Gastroesophageal sphincter (tissue), 4 donors: ENCODE data around the gene NANOS2. TPM values are rescaled to one million over a fixed set of nuclear protein-coding genes. Genes with fewer than 3 reads are reported as not detected.
"Not testable (repeated sequence)": the region's sequence is repeated elsewhere in the genome, so short reads cannot be mapped to it uniquely, and the experiment has no call there.

ENCODE experiments used
- ATAC-seq: fragments of 150-250 bp; one replicate; pipeline ENCODE4 v1.9.1; 2016; ENCODE audit warnings: mild to moderate bottlenecking, moderate library complexity
- H3K27ac ChIP-seq, 4 donors: fragments of 200-600 bp; sonication (generic) in 3 of 4; 1 replicate in 3 of 4; 2 replicates in 1 of 4; pipeline ENCODE4 v1.5.1; 2016 to 2019
- H3K27me3 ChIP-seq: fragments of 200-600 bp; sonication (generic); one replicate; pipeline ENCODE4 v1.5.1; 2019
- H3K36me3 ChIP-seq, 2 donors: fragments of 200-600 bp; sonication (generic); one replicate each; pipeline ENCODE4 v1.5.1; 2019; ENCODE audit warnings: control low read depth in 1 of 2
- H3K4me1 ChIP-seq, 3 donors: fragments of 200-600 bp; sonication (generic); 1 replicate in 2 of 3; 2 replicates in 1 of 3; pipeline ENCODE4 v1.5.1; 2016 to 2019; ENCODE audit warnings: control low read depth in 2 of 3
- H3K4me3 ChIP-seq, 2 donors: fragments of 200-600 bp; sonication (generic); one replicate each; pipeline ENCODE4 v1.5.1; 2019; ENCODE audit warnings: mild to moderate bottlenecking in 1 of 2, moderate library complexity in 1 of 2
- H3K9me3 ChIP-seq, 3 donors: fragments of 200-600 bp; sonication (generic); one replicate each; pipeline ENCODE4 v1.5.1; 2017 to 2019; ENCODE audit warnings: control low read depth in 2 of 3
- CTCF ChIP-seq, 4 experiments: fragments of 200-600 bp in 2 of 4; fragments of 450-650 bp in 2 of 4; sonication (generic) in 1 of 4; IDR thresholded peaks; one replicate each; pipeline ENCODE4 v1.5.1; 2017 to 2019; ENCODE audit warnings: antibody characterized with exemption in 4 of 4, mild to moderate bottlenecking in 2 of 4, moderate library complexity in 2 of 4
- EP300 ChIP-seq: sonication (generic); formaldehyde crosslinking; IDR thresholded peaks from one replicate; pipeline ENCODE4 v1.6.1; 2017; ENCODE audit warnings: antibody characterized with exemption, mild to moderate bottlenecking
- POLR2A ChIP-seq, 2 donors: fragments of 450-650 bp; IDR thresholded peaks; one replicate each; pipeline ENCODE4 v1.6.1; 2017; ENCODE audit warnings: antibody characterized with exemption in 2 of 2, mild to moderate bottlenecking in 2 of 2, moderate library complexity in 1 of 2
- POLR2AphosphoS5 ChIP-seq: sonication (generic); formaldehyde crosslinking; IDR thresholded peaks from one replicate; pipeline ENCODE4 v1.6.1; 2017; ENCODE audit warnings: antibody characterized with exemption
- WGBS, 2 donors: methylation state at CpG; one replicate each; pipeline ENCODE4 v1.1.5; 2018; ENCODE audit warnings: low coverage in 1 of 2; 5-methylcytosine and 5-hydroxymethylcytosine counted together
- total RNA-seq, 4 donors: library from RNA; depleted of rRNA; stranded (reverse); fragments of >200 nt; gene quantifications; one replicate each; pipeline ENCODE4 v1.1.0, GENCODE V29; 2016

NANOS2 gene
- total RNA-seq, 4 donors from 2014 or later, result not detected

- 82 to 86% methylated on average over 1 to 2 of the region's 7 CpGs for WGBS, 2 donors
- Histone ChIP-seq H3K27me3 (peaks cover 17% of the 10 kb centered on the region), H3K4me1 (peaks cover 0 to 15% (median 9%) of the 10 kb centered on the region in 3 donors), H3K9me3 (no peaks in the 10 kb centered on the region), H3K4me3 (no peak overlapping the region), H3K27ac (no peak overlapping the region), H3K36me3 (no peaks in the 10 kb centered on the region)
- TF ChIP-seq CTCF (IDR thresholded peaks at IDR 0.05), result no peak
- no peak for TF ChIP-seq EP300
- no peak for TF ChIP-seq POLR2A (IDR thresholded peaks at IDR 0.05)
- no peak for TF ChIP-seq POLR2AphosphoS5
- ATAC-seq, result no peak
Measured at GRCh38 chr19:45873219-45873772, 41.3 kb downstream of the NANOS2 start.

GRCh38 chr19:45872095-45872919 is 42.3 kb downstream of the NANOS2 start:
- H3K4me3 ChIP-seq, result no peak overlapping the region
- WGBS, 2 donors, result 88 to 100% methylated on average over 1 to 4 of the region's 34 CpGs
- H3K4me1 ChIP-seq, result peaks cover 0 to 14% (median 9%) of the 10 kb centered on the region in 3 donors
- H3K27ac ChIP-seq, result no peak overlapping the region
- TF ChIP-seq EP300 (no peak), CTCF (IDR thresholded peaks at IDR 0.05) (no peak), POLR2A (IDR thresholded peaks at IDR 0.05) (no peak), POLR2AphosphoS5 (no peak)
- H3K9me3 ChIP-seq, result no peaks in the 10 kb centered on the region
- no peaks in the 10 kb centered on the region for H3K36me3 ChIP-seq
- no peak for ATAC-seq
- peaks cover 12% of the 10 kb centered on the region for H3K27me3 ChIP-seq

GRCh38 chr19:45870798-45871197 is 43.8 kb downstream of the NANOS2 start:
- no peak overlapping the region for H3K4me3 ChIP-seq
- no peak for ATAC-seq
- 60 to 82% methylated on average over 2 of the region's 5 CpGs for WGBS, 2 donors

GRCh38 chr19:45867241-45867640 is 47.3 kb downstream of the NANOS2 start:
- H3K9me3 ChIP-seq, H3K4me3 ChIP-seq, H3K27ac ChIP-seq, H3K36me3 ChIP-seq, ATAC-seq: not testable (repeated sequence)
- Histone ChIP-seq H3K4me1 (peaks cover 0 to 16% (median 10%) of the 10 kb centered on the region in 3 donors), H3K27me3 (peaks cover 33% of the 10 kb centered on the region)
- WGBS, 2 donors, result 57 to 86% methylated on average over 2 to 3 of the region's 4 CpGs

More at GRCh38 chr19:45870798-45871197, 43.8 kb downstream of the NANOS2 start:
- Histone ChIP-seq H3K27me3 (peaks cover 10% of the 10 kb centered on the region), H3K36me3 (no peaks in the 10 kb centered on the region), H3K4me1 (no peaks in the 10 kb centered on the region), H3K27ac (no peak overlapping the region), H3K9me3 (no peaks in the 10 kb centered on the region)
- TF ChIP-seq POLR2AphosphoS5 (no peak), CTCF (IDR thresholded peaks at IDR 0.05) (no peak), POLR2A (IDR thresholded peaks at IDR 0.05) (no peak), EP300 (no peak)

- 62% methylated on average over 2 of the region's 11 CpGs; no CpG with 5 or more reads in 1 of the 2 donors for WGBS, 2 donors
- Histone ChIP-seq H3K9me3 (no peaks in the 10 kb centered on the region), H3K27ac (no peak overlapping the region), H3K4me3 (no peak overlapping the region), H3K4me1 (peaks cover 0 to 23% (median 15%) of the 10 kb centered on the region in 3 donors), H3K27me3 (peaks cover 33% of the 10 kb centered on the region), H3K36me3 (no peaks in the 10 kb centered on the region)
- TF ChIP-seq POLR2AphosphoS5 (no peak), CTCF (IDR thresholded peaks at IDR 0.05) (no peak), EP300 (no peak), POLR2A (IDR thresholded peaks at IDR 0.05) (no peak)
- no peak for ATAC-seq
Measured at GRCh38 chr19:45866400-45867176, 48.0 kb downstream of the NANOS2 start.
